Measurements from ENCODE around the gene MACROD2. TPM values are rescaled to one million over a fixed set of nuclear protein-coding genes. Genes with fewer than 3 reads are reported as not detected.

Gene MACROD2
- total RNA-seq, 1 donor from 2014 or later = 6.4 TPM

DNA sequence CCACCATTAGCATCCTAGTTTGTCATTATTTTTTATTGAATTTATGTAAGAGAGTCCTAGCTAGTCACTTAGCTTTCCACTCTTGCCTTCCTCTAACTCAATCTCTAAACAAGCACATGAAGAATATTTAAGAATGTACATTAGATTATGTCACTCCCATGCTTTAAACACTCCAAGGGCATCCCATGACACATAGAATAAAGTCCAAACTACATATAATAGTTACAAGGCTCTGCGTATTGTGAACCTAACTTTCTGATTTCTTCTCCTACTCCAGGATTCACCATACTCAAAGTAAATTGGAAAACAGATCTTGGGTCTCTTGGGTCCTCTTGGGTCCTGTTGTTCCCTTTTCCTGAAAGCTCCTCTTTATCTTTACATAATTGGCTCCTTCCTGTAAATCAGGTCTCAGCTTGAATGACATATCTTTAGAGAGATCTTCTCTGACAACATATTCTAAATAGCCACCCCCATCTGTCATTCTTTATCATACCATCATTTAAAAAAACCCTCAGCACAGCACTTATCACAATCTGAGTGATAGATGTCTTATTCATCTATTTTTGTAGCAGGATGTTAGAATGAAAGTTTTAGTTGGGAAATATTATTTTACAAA is 1384.5 kb downstream of the MACROD2 start:
- Mint-ChIP-seq H3K27ac (ENCODE audit: unreplicated experiment) (no peak overlapping the region), H3K4me1 (no peaks in the 10 kb centered on the region), H3K9me3 (peaks cover 1% of the 10 kb centered on the region), H3K36me3 (ENCODE audit: low read depth) (peaks cover under 1% of the 10 kb centered on the region), H3K4me3 (no peak overlapping the region), H3K27me3 (ENCODE audit: low read depth) (peaks cover 4% of the 10 kb centered on the region)
- TF ChIP-seq, protein P1, sequence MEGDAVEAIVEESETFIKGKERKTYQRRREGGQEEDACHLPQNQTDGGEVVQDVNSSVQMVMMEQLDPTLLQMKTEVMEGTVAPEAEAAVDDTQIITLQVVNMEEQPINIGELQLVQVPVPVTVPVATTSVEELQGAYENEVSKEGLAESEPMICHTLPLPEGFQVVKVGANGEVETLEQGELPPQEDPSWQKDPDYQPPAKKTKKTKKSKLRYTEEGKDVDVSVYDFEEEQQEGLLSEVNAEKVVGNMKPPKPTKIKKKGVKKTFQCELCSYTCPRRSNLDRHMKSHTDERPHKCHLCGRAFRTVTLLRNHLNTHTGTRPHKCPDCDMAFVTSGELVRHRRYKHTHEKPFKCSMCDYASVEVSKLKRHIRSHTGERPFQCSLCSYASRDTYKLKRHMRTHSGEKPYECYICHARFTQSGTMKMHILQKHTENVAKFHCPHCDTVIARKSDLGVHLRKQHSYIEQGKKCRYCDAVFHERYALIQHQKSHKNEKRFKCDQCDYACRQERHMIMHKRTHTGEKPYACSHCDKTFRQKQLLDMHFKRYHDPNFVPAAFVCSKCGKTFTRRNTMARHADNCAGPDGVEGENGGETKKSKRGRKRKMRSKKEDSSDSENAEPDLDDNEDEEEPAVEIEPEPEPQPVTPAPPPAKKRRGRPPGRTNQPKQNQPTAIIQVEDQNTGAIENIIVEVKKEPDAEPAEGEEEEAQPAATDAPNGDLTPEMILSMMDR (conservative IDR thresholded peaks at IDR 0.05) = no peak
- no peak for DNase-seq (ENCODE audit: low read depth, low spot score)

GRCh38 chr20:15380770-15381169 is 1385.5 kb downstream of the MACROD2 start:
- TF ChIP-seq, protein P1 (conservative IDR thresholded peaks at IDR 0.05) = no peak
- Mint-ChIP-seq H3K9me3 (peaks cover 4% of the 10 kb centered on the region), H3K4me1 (peaks cover 2% of the 10 kb centered on the region), H3K36me3 (ENCODE audit: low read depth) (peaks cover 2% of the 10 kb centered on the region), H3K4me3 (no peak overlapping the region), H3K27ac (ENCODE audit: unreplicated experiment) (no peak overlapping the region), H3K27me3 (ENCODE audit: low read depth) (peaks cover 6% of the 10 kb centered on the region)
- DNase-seq (ENCODE audit: low read depth, low spot score) = no peak

GRCh38 chr20:15387228-15387627 is 1391.9 kb downstream of the MACROD2 start:
- peaks cover 2% of the 10 kb centered on the region for H3K36me3 Mint-ChIP-seq (ENCODE audit: low read depth)
- DNase-seq (ENCODE audit: low read depth, low spot score) = no peak
- H3K27ac Mint-ChIP-seq (ENCODE audit: unreplicated experiment) = no peak overlapping the region
- peaks cover 14% of the 10 kb centered on the region for H3K4me1 Mint-ChIP-seq
- peaks cover 7% of the 10 kb centered on the region for H3K27me3 Mint-ChIP-seq (ENCODE audit: low read depth)
- H3K4me3 Mint-ChIP-seq = no peak overlapping the region
- TF ChIP-seq, protein P1 (conservative IDR thresholded peaks at IDR 0.05) = no peak
- H3K9me3 Mint-ChIP-seq = peaks cover 6% of the 10 kb centered on the region

GRCh38 chr20:15395457-15395856 is 1400.1 kb downstream of the MACROD2 start:
- H3K27ac Mint-ChIP-seq (ENCODE audit: unreplicated experiment) = no peak overlapping the region

GRCh38 chr20:15396026-15396425 is 1400.7 kb downstream of the MACROD2 start:
- TF ChIP-seq, protein P1 (conservative IDR thresholded peaks at IDR 0.05) = no peak
- H3K27ac Mint-ChIP-seq (ENCODE audit: unreplicated experiment) = no peak overlapping the region
- peaks cover 8% of the 10 kb centered on the region for H3K9me3 Mint-ChIP-seq
- peaks cover 19% of the 10 kb centered on the region for H3K4me1 Mint-ChIP-seq
- no peaks in the 10 kb centered on the region for H3K36me3 Mint-ChIP-seq (ENCODE audit: low read depth)
- DNase-seq (ENCODE audit: low read depth, low spot score) = no peak
- no peaks in the 10 kb centered on the region for H3K27me3 Mint-ChIP-seq (ENCODE audit: low read depth)
- H3K4me3 Mint-ChIP-seq = no peak overlapping the region

More at GRCh38 chr20:15395457-15395856, 1400.1 kb downstream of the MACROD2 start:
- no peaks in the 10 kb centered on the region for H3K27me3 Mint-ChIP-seq (ENCODE audit: low read depth)
- peaks cover 18% of the 10 kb centered on the region for H3K4me1 Mint-ChIP-seq
- no peaks in the 10 kb centered on the region for H3K36me3 Mint-ChIP-seq (ENCODE audit: low read depth)
- TF ChIP-seq, protein P1 (conservative IDR thresholded peaks at IDR 0.05) = no peak
- peaks cover 6% of the 10 kb centered on the region for H3K9me3 Mint-ChIP-seq
- no peak for DNase-seq (ENCODE audit: low read depth, low spot score)
- H3K4me3 Mint-ChIP-seq = no peak overlapping the region

All from neural crest cell (in vitro differentiated cells).